22Rv1 (cell line): ENCODE data around the gene C5AR2.

Experiments used
- CTCF ChIP-seq: fragments of 450-650 bp; IDR thresholded peaks from 2 replicates; pipeline ENCODE4 v1.5.1; 2017; ENCODE audit warnings: mild to moderate bottlenecking
- ZFX ChIP-seq: fragments of 450-650 bp; IDR thresholded peaks from 2 replicates; pipeline ENCODE4 v1.6.1; 2017; ENCODE audit warnings: antibody characterized with exemption, borderline replicate concordance

- TF ChIP-seq ZFX (no peak), CTCF (no peak)
Observed at GRCh38 chr19:47372603-47373002, 40.6 kb downstream of the C5AR2 start.
